Measurements from ENCODE around the gene KRTAP1-1. TPM values are rescaled to one million over a fixed set of nuclear protein-coding genes. Genes with fewer than 3 reads are reported as not detected.

The KRTAP1-1 gene
- polyA plus RNA-seq, 1 donor from 2014 or later, result not detected

GRCh38 chr17:41061964-41062363 is 20.7 kb upstream of the KRTAP1-1 start:
- H3K4me3 ChIP-seq (ENCODE audit: low read length), result no peak overlapping the region
- H3K79me2 ChIP-seq (replicated peaks; ENCODE audit: insufficient read depth, low read length), result no peaks in the 10 kb centered on the region
- H3K36me3 ChIP-seq (ENCODE audit: insufficient read depth, low read length), result no peaks in the 10 kb centered on the region
- H2AFZ ChIP-seq (ENCODE audit: low read depth, low read length), result no peak overlapping the region
- H3K9ac ChIP-seq (ENCODE audit: low read length), result no peak overlapping the region
- H3K27me3 ChIP-seq (ENCODE audit: insufficient read depth, low read depth, low read length), result no peaks in the 10 kb centered on the region
- H3K27ac ChIP-seq (ENCODE audit: low read length), result no peak overlapping the region
- H3K4me2 ChIP-seq (ENCODE audit: low read length), result no peak overlapping the region
- no peaks in the 10 kb centered on the region for H3F3A ChIP-seq (ENCODE audit: insufficient read depth, low read length, poor library complexity, severe bottlenecking)
- H3K9me3 ChIP-seq (ENCODE audit: low read length), result no peaks in the 10 kb centered on the region
- H3K9me2 ChIP-seq (ENCODE audit: insufficient read depth, low read length), result no peaks in the 10 kb centered on the region
- no peak for TF ChIP-seq POLR2AphosphoS5 (IDR thresholded peaks at IDR 0.05)
- TF ChIP-seq, protein P1, sequence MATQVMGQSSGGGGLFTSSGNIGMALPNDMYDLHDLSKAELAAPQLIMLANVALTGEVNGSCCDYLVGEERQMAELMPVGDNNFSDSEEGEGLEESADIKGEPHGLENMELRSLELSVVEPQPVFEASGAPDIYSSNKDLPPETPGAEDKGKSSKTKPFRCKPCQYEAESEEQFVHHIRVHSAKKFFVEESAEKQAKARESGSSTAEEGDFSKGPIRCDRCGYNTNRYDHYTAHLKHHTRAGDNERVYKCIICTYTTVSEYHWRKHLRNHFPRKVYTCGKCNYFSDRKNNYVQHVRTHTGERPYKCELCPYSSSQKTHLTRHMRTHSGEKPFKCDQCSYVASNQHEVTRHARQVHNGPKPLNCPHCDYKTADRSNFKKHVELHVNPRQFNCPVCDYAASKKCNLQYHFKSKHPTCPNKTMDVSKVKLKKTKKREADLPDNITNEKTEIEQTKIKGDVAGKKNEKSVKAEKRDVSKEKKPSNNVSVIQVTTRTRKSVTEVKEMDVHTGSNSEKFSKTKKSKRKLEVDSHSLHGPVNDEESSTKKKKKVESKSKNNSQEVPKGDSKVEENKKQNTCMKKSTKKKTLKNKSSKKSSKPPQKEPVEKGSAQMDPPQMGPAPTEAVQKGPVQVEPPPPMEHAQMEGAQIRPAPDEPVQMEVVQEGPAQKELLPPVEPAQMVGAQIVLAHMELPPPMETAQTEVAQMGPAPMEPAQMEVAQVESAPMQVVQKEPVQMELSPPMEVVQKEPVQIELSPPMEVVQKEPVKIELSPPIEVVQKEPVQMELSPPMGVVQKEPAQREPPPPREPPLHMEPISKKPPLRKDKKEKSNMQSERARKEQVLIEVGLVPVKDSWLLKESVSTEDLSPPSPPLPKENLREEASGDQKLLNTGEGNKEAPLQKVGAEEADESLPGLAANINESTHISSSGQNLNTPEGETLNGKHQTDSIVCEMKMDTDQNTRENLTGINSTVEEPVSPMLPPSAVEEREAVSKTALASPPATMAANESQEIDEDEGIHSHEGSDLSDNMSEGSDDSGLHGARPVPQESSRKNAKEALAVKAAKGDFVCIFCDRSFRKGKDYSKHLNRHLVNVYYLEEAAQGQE (IDR thresholded peaks at IDR 0.05; ENCODE audit: borderline replicate concordance), result no peak
- no peak for TF ChIP-seq SMC3 (conservative IDR thresholded peaks at IDR 0.05; ENCODE audit: poor library complexity)
- TF ChIP-seq RAD21 (conservative IDR thresholded peaks at IDR 0.05), result no peak
- TF ChIP-seq EZH2 (IDR thresholded peaks at IDR 0.05; ENCODE audit: borderline replicate concordance, insufficient read depth, low read length, poor library complexity, severe bottlenecking), result no peak
- no peak for TF ChIP-seq CTCF (IDR thresholded peaks at IDR 0.05; ENCODE audit: poor library complexity, severe bottlenecking)
- no peak for TF ChIP-seq TAF1 (IDR thresholded peaks at IDR 0.05; ENCODE audit: low read depth)
- TF ChIP-seq MXI1 (conservative IDR thresholded peaks at IDR 0.05; ENCODE audit: poor library complexity, severe bottlenecking), result no peak
- TF ChIP-seq EP300 (conservative IDR thresholded peaks at IDR 0.05; ENCODE audit: poor library complexity, severe bottlenecking), result no peak
- H4K20me1 ChIP-seq (ENCODE audit: insufficient read depth), result no peaks in the 10 kb centered on the region

- no peak within 1 kb of the TSS for H3K9ac ChIP-seq (ENCODE audit: low read length)
- H4K20me1 ChIP-seq (ENCODE audit: insufficient read depth), result no peaks in the 10 kb centered on the region
- no peaks in the 10 kb centered on the region for H3K27me3 ChIP-seq (ENCODE audit: insufficient read depth, low read depth, low read length)
- no peaks in the 10 kb centered on the region for H3K36me3 ChIP-seq (ENCODE audit: insufficient read depth, low read length)
- H3K9me3 ChIP-seq (ENCODE audit: low read length), result no peaks in the 10 kb centered on the region
- H3K27ac ChIP-seq (ENCODE audit: low read length), result no peak within 1 kb of the TSS
- no peak within 1 kb of the TSS for H2AFZ ChIP-seq (ENCODE audit: low read depth, low read length)
- TF ChIP-seq SMC3 (conservative IDR thresholded peaks at IDR 0.05; ENCODE audit: poor library complexity) (no peak), MXI1 (conservative IDR thresholded peaks at IDR 0.05; ENCODE audit: poor library complexity, severe bottlenecking) (no peak), EP300 (conservative IDR thresholded peaks at IDR 0.05; ENCODE audit: poor library complexity, severe bottlenecking) (no peak), POLR2AphosphoS5 (IDR thresholded peaks at IDR 0.05) (no peak), RAD21 (conservative IDR thresholded peaks at IDR 0.05) (no peak), CTCF (IDR thresholded peaks at IDR 0.05; ENCODE audit: poor library complexity, severe bottlenecking) (no peak), TAF1 (IDR thresholded peaks at IDR 0.05; ENCODE audit: low read depth) (no peak), EZH2 (IDR thresholded peaks at IDR 0.05; ENCODE audit: borderline replicate concordance, insufficient read depth, low read length, poor library complexity, severe bottlenecking) (no peak)
- TF ChIP-seq, protein P1 (IDR thresholded peaks at IDR 0.05; ENCODE audit: borderline replicate concordance), result no peak
- no peaks in the 10 kb centered on the region for H3K9me2 ChIP-seq (ENCODE audit: insufficient read depth, low read length)
- H3K79me2 ChIP-seq (replicated peaks; ENCODE audit: insufficient read depth, low read length), result no peaks in the 10 kb centered on the region
- H3F3A ChIP-seq (ENCODE audit: insufficient read depth, low read length, poor library complexity, severe bottlenecking), result no peaks in the 10 kb centered on the region
- H3K4me3 ChIP-seq (ENCODE audit: low read length), result no peak within 1 kb of the TSS
- H3K4me2 ChIP-seq (ENCODE audit: low read length), result no peak within 1 kb of the TSS
Observed at GRCh38 chr17:41060052-41060604, 18.9 kb upstream of the KRTAP1-1 start, which contains the start of gene KRTAP2-3. TSS of gene KRTAP2-3 (minus strand) at chr17:41060114. CDS start at chr17:41060050, 64 bp downstream.
